Renal cortical epithelial cell (primary cell): Measurements from ENCODE around the gene MORN4. TPM values are rescaled to one million over a fixed set of nuclear protein-coding genes. Genes with fewer than 3 reads are reported as not detected.
"Not testable (repeated sequence)": the region's sequence is repeated elsewhere in the genome, so short reads cannot be mapped to it uniquely, and the experiment has no call there.

Experiments used
- DNase-seq: peaks from one replicate; pipeline ENCODE4 v3.0.0-alpha.2; 2011; ENCODE audit warnings: low read depth
- total RNA-seq: library from RNA; depleted of rRNA; stranded (reverse); fragments of >200 nt; gene quantifications from 2 replicates; pipeline ENCODE4 v1.2.3, GENCODE V29; 2014

Gene MORN4
- total RNA-seq: 1.7 and 3.5 TPM in 2 replicates

GRCh38 chr10:97632949-97633884 lies at the start of gene MORN4:
Gene MORN4 (minus strand): TSS chr10:97633500. CDS start chr10:97619653, 13,847 bp downstream.
- peak; percentile 77 for DNase-seq

- DNase-seq: no peak
Observed at GRCh38 chr10:97682042-97682441, 48.7 kb upstream of the MORN4 start.

- no peak for DNase-seq
Observed at GRCh38 chr10:97679594-97679993, 46.3 kb upstream of the MORN4 start.

GRCh38 chr10:97676770-97677581 lies 43.7 kb upstream of the MORN4 start:
- peak; percentile 66 for DNase-seq

GRCh38 chr10:97675222-97675621 lies 41.9 kb upstream of the MORN4 start:
- no peak for DNase-seq

- peak; percentile 76 for DNase-seq
Observed at GRCh38 chr10:97673736-97674525, 40.6 kb upstream of the MORN4 start.

GRCh38 chr10:97669571-97669970 lies 36.3 kb upstream of the MORN4 start:
- DNase-seq: no peak

GRCh38 chr10:97667463-97667862 lies 34.2 kb upstream of the MORN4 start:
- no peak for DNase-seq

- DNase-seq: no peak
Observed at GRCh38 chr10:97666992-97667391, 33.7 kb upstream of the MORN4 start.

GRCh38 chr10:97664282-97664850 lies 31.1 kb upstream of the MORN4 start:
- no peak for DNase-seq

- DNase-seq: no peak
Observed at GRCh38 chr10:97659589-97659988, 26.3 kb upstream of the MORN4 start.

GRCh38 chr10:97656777-97657176 lies 23.5 kb upstream of the MORN4 start:
- no peak for DNase-seq

- peak; percentile 76 for DNase-seq
Observed at GRCh38 chr10:97651773-97652172, 18.5 kb upstream of the MORN4 start.

GRCh38 chr10:97650726-97651125 lies 17.4 kb upstream of the MORN4 start:
- no peak for DNase-seq

GRCh38 chr10:97649405-97649750 lies 16.1 kb upstream of the MORN4 start:
- not testable (repeated sequence) for DNase-seq

- peak; percentile 88 for DNase-seq
Observed at GRCh38 chr10:97648562-97649404, 15.5 kb upstream of the MORN4 start.

GRCh38 chr10:97647556-97647955 lies 14.3 kb upstream of the MORN4 start:
- DNase-seq: peak; percentile 73

- no peak for DNase-seq
Observed at GRCh38 chr10:97644936-97645335, 11.6 kb upstream of the MORN4 start.

GRCh38 chr10:97643441-97643985 lies 10.2 kb upstream of the MORN4 start:
- no peak for DNase-seq

- not testable (repeated sequence) for DNase-seq
Observed at GRCh38 chr10:97642471-97643159, 9.3 kb upstream of the MORN4 start.
